UCSD-AML1 (cell line): ENCODE measurements around the gene CHD5.
"Not testable (repeated sequence)": the region's sequence is repeated elsewhere in the genome, so short reads cannot be mapped to it uniquely, and the experiment has no call there.

Source experiments
- DNase-seq: peaks from one replicate; lab custom pipeline; 2025; ENCODE audit not compliant: unreplicated experiment; lab: John Stamatoyannopoulos, UW

CHD5 gene

GRCh38 chr1:6088956-6089355 is 91.2 kb downstream of the CHD5 start:
- no peak for DNase-seq

DNA sequence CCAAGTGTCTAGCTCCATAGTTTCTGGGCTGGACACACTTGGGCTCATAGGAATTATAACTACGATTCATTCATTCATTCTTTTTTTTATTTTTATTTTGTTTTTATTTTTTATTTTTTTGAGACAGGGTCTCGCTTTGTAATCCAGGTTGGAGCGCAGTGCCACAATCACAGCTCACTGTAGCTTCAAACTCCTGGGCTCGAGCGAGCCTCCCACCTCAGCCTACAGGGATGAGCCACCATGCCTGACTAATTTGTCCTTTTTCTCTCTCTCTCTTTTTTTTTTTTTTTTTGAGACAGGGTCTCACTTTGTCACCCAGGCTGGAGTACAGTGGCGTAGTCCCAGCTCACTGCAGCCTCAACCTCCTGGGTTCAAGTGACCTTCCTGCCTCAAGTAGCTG is 92.2 kb downstream of the CHD5 start:
- no peak for DNase-seq

- no peak for DNase-seq
Measured at GRCh38 chr1:6087377-6087772, 92.7 kb downstream of the CHD5 start.

GRCh38 chr1:6086762-6087376 is 93.3 kb downstream of the CHD5 start:
- no peak for DNase-seq

DNA sequence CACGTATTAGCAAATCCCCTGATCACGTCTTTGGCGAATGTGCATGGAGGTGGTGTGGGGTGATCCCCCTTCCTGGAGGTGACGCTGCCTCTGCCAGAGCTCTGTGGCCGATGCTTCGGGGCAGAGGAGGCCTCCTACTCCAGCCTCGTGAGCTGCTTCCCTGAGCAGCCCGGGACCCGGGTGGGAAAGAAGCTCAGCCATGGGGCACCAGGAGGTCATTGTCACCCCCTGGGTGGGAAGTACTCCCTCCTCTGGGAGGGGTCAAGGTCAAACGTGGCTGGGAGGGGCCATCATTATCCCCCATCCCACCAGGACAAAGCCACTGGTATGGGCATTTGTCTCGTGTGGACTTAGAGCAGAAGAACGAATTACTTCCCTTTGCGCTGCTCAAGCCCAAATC is 93.8 kb downstream of the CHD5 start:
- no peak for DNase-seq

DNA sequence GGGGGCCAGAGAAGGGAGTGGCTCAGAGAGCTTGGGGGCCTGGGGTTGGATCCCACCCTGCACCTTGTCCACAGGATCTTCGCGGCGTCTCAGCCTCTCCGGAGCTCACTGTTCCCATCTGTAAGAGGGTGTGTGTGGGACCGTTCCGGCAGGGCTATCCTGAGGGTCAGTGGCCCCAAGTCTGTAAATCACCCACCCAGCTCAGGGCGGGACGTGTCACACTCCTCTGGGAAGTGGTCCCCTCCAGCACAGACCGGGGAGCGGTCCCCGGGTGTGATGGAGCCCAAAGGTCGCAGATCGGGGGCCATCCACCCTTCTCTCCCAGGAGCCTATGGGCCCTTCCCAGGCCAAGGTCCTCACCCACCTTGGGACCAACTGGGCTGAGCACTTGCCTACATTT is 94.5 kb downstream of the CHD5 start:
- DNase-seq: no peak

DNA sequence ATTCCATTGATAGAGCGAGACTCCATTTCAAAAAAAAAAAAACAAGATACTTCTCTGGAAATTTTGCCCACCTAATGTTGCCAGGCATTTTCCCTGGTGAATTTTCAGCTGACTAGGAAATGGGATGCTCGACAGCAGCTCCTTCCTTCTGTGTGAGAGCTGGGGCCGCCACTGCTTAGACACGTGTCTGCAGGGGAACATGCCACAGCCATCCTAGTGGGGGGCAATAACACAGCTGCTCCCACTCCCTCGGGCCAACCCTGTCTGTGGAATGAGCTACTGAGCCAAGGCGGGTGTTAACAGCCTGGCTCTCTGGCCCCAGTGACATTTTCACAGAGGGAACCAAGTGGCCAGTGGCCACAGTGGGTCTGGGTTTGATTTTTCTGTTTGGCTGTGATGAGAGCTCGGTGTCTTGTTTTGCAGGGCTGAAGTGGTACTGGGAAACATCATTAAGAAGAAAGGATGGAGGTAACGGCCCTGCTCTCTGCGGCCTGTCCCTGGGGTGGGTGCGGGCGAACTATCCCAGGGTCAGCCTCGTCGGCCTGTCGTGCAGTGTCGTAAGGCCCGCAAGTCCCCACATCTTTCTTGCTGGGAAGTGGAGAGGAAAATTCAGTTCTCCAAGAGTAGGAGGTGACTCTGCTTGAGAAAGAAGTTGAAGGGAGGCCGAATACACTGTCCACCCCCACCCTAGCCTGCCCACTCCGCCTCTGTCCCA is 95.2 kb downstream of the CHD5 start:
- DNase-seq: no peak

GRCh38 chr1:6083801-6084446 is 96.2 kb downstream of the CHD5 start:
- no peak for DNase-seq

GRCh38 chr1:6083385-6083784 is 96.7 kb downstream of the CHD5 start:
- DNase-seq: no peak

- DNase-seq: no peak
Measured at GRCh38 chr1:6082430-6082971, 97.6 kb downstream of the CHD5 start.

DNA sequence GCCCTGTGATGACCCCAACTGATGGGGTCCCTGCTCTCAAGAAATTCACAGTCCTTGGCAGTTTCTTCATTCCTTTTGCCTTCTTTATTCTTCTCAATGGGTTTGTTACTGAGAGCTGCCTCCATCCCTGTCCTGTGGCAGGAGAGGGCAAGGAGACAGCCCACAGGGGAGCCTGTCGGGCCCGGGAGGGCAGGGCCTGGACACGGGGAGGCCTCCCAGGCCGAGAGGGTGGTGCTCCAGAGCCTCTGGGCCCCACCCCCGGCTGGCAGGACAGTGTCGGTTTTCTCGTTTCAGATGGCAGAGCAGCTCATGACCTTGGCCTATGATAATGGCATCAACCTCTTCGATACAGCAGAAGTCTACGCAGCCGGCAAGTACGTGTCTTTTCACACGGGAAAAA is 98.2 kb downstream of the CHD5 start:
- DNase-seq: no peak

DNA sequence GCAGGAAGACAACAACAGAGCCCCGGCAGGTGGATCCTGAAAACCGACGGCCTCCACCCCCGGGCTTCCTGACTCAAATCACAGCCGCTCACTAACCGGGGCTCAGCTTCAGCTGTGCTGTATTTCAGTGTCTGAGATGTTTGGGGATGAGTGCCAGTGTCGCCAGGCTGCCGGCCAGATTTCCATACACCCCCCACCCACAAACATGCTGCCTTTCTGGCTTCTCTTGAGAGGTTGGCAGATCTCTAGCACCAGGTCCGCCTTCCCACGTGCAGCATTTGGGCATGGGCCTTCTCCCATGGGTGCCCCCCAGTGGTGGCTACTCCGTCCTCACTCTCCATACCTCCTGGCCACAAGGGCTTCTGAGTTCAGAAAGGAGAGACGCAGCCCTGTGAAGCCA is 99.7 kb downstream of the CHD5 start:
- DNase-seq: no peak

DNA sequence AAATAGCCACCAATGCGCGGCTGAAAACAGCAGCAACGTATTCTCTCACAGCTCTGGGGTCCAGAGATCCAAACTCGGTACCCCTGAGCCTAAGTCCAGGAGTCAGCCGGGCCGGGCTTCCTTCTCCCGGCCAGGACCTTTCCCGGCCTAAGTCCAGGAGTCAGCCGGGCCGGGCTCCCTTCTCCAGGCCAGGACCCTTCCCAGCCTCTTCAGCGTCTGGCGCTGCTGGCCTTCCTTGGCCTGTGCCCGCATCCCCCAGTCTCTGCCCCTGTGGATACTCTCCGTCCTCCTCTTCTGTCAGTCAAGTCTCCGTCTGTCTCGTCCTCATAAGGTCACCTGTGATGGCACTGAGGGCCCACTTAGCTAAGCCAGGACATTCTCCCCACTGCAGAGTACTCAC is 102.2 kb downstream of the CHD5 start:
- no peak for DNase-seq

DNA sequence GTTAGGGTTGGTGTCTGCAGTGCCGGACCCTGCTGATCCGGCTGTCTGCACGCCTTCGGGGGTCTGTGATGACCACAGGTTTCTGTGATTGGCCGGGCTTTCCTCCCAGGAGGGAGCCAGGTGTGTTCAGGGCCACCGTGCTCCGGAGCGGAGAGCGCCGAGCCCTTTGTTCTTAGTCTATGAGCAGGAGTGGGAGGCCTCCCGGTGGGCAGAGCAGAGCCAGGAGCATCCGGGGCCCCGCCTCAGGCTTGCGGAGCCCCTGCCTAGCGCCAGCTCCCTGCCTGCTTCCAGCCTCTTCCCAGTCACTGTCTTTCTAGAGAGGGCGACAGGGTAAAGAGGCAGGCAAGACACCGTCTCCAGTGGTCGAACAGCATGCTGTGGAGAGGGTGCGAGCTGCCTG is 102.6 kb downstream of the CHD5 start:
- no peak for DNase-seq

DNA sequence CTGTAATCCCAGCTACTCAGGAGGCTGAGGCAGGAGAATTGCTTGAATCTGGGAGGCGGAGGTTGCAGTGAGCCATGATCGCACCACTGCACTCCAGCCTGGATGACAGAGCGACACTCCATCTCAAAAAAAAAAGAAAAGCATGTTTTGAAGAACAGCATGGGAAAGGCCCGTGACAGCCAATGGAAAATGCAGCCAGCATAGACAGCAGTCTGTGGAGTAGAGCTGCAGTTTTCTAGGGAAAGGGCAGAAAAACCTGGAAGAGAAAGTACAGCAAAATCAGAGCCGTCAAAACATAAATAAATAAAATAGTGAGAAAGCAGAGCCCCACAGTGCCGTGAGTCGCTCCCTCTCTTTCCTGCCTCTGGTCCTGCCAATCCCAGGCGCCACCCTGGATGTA is 103.1 kb downstream of the CHD5 start:
- not testable (repeated sequence) for DNase-seq

DNA sequence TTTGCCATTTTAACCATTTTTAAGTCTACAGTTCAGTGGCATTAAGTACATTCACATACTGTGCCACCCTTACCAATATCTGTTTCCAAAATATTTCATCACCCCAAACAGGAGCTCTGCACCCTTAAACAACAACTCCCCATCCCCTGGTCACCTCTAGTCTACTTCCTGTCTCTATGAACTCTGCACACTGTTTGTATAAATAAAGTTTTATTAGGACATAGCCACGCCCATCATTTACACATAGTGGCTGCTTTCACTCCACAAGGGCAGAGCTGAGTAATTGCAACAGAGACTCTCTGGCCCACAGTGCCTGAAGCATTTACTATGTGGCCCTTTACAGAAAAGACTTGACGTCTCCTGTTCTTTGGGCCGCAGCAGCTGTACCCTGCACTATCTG is 104.4 kb downstream of the CHD5 start:
- DNase-seq: no peak

DNA sequence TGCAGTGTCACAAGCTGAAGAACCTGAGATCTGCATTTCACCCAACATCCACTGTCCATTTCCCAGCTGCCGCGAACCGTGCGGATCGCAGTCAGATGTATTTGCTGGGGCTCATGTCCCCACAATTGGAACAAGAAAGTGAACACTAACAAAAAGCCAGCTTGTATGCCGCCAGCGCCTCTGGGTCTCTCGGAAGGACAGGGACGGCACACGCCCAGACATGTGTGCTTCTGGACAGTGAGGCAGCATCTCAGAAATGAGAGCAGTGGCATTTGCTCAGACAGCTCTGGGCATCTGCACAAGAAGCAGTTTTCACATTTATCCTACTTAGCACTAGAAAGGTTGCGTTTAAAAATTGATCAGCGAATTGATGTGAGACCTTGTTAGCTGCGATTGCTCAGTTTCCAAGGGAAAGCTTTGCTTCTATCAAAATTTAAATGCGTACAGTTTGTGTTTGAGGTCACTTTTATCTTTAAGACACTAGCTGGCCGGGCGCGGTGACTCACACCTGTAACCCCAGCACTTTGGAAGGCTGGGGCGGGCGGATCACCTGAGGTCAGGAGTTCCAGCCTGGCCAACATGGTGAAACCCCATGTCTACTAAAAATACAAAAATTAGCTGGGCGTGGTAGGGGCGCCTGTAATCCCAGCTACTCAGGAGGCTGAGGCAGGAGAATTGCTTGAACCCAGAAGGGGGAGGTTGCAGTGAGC is 105.8 kb downstream of the CHD5 start:
- DNase-seq: no peak

GRCh38 chr1:6073480-6074053 is 106.6 kb downstream of the CHD5 start:
- no peak for DNase-seq

- DNase-seq: no peak
Measured at GRCh38 chr1:6072774-6073479, 107.2 kb downstream of the CHD5 start.

GRCh38 chr1:6071219-6071618 is 108.9 kb downstream of the CHD5 start:
- no peak for DNase-seq
